ENCODE results near the gene CASD1. TPM values are rescaled to one million over a fixed set of nuclear protein-coding genes. Genes with fewer than 3 reads are reported as not detected.

CASD1 gene
- total and polyA plus RNA-seq, 4 donors: 9.6 to 73.9 (median 26.3) TPM

GRCh38 chr7:94561841-94562514, 52.4 kb downstream of the CASD1 start:
- Histone ChIP-seq H3K27me3 (ENCODE audit: control insufficient read depth in 3 of 3, insufficient read depth in 3 of 3, low read length in 2 of 3) (no peaks in the 10 kb centered on the region), H3K36me3 (ENCODE audit: control insufficient read depth in 4 of 4, insufficient read depth in 4 of 4, low read length in 4 of 4) (peaks cover 0 to 3% (median 0%) of the 10 kb centered on the region in 4 donors), H3K4me3 (no peak overlapping the region), H3K9me3 (ENCODE audit: control insufficient read depth in 4 of 4, insufficient read depth in 3 of 4, low read length in 3 of 4) (no peaks in the 10 kb centered on the region), H3K27ac (ENCODE audit: low read depth in 1 of 2, low read length in 1 of 2) (no peak overlapping the region), H3K9ac (ENCODE audit: insufficient read depth in 1 of 2, low read length in 2 of 2) (no peak overlapping the region), H3K4me1 (ENCODE audit: control insufficient read depth in 5 of 5, insufficient read depth in 5 of 5, low read length in 5 of 5) (no peaks in the 10 kb centered on the region)
- 81 to 87% methylated on average over 2 of the region's 2 CpGs for WGBS, 2 donors
- no peak for TF ChIP-seq CTCF (IDR thresholded peaks at IDR 0.05; ENCODE audit: control extremely low read depth, extremely low read depth)
- ATAC-seq (ENCODE audit: insufficient read depth, low FRiP score): no peak
- no peak for DNase-seq

DNA sequence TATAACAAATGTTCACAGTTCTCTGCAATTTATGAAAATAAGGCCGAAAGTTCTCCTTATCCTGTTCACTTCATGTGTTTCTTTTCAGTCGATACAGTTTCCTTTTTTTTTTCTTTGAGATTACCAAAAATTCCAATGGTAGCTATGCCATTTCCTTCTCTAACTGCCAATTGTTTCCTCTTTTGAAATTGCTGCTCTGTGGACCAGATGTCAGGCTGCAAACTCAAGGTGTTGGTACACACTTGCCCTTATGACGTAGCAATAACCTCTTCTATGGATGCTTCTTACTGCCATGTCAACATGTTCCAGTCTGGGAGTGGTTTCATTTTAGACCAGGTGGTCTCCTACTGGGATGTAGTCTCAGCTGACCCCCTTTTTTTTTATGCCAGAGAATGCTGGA, 52.9 kb downstream of the CASD1 start:
- H3K27me3 ChIP-seq (ENCODE audit: control insufficient read depth in 3 of 3, insufficient read depth in 3 of 3, low read length in 2 of 3): no peaks in the 10 kb centered on the region
- H3K9me3 ChIP-seq (ENCODE audit: control insufficient read depth in 4 of 4, insufficient read depth in 3 of 4, low read length in 3 of 4): no peaks in the 10 kb centered on the region
- H3K4me1 ChIP-seq (ENCODE audit: control insufficient read depth in 5 of 5, insufficient read depth in 5 of 5, low read length in 5 of 5): no peaks in the 10 kb centered on the region
- DNase-seq (no peak), ATAC-seq (ENCODE audit: insufficient read depth, low FRiP score) (no peak)
- no peak overlapping the region for H3K4me3 ChIP-seq
- no peak overlapping the region for H3K9ac ChIP-seq (ENCODE audit: insufficient read depth in 1 of 2, low read length in 2 of 2)
- H3K36me3 ChIP-seq (ENCODE audit: control insufficient read depth in 4 of 4, insufficient read depth in 4 of 4, low read length in 4 of 4): peaks cover 0 to 3% (median 0%) of the 10 kb centered on the region in 4 donors
- no peak for TF ChIP-seq CTCF (IDR thresholded peaks at IDR 0.05; ENCODE audit: control extremely low read depth, extremely low read depth)
- 30 to 61% methylated on average over 3 of the region's 3 CpGs for WGBS, 2 donors
- H3K27ac ChIP-seq (ENCODE audit: low read depth in 1 of 2, low read length in 1 of 2): no peak overlapping the region

DNA sequence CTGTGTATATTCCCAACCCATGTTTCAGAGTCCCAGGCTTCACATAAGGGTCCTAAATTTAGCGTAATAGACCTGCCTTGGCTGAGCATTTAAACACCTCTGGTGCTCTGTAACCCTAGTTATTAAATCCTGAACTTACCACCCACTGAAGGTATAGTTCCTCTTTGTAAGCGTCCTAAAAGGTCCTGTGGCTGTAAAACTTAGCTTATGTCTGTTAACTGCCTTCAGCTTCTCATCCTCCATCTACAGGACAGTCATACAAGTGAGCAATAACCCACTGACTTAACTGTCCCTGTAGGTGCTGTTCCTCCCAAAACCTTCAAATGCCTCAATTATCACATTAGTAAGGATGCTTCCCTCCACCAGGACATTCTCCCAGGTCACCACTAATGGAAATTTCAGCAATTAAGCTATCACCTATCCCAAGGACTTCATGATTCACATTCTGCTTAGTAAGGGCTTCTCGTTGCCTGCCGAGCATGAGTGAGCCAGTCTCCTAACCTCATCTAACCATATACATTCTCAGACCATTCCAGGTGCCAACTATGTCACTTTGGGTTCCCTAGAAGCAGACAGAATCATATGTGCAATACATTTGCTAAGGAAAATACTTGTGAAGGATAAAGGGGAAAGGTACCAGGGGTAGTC, 55.8 kb downstream of the CASD1 start:
- ATAC-seq (ENCODE audit: insufficient read depth, low FRiP score) (no peak), DNase-seq (no peak)
- no peaks in the 10 kb centered on the region for H3K27me3 ChIP-seq (ENCODE audit: control insufficient read depth in 3 of 3, insufficient read depth in 3 of 3, low read length in 2 of 3)
- no peak overlapping the region for H3K9ac ChIP-seq (ENCODE audit: insufficient read depth in 1 of 2, low read length in 2 of 2)
- 96% methylated on average over 4 of the region's 4 CpGs for WGBS, 2 donors
- no peak overlapping the region for H3K27ac ChIP-seq (ENCODE audit: low read depth in 1 of 2, low read length in 1 of 2)
- no peaks in the 10 kb centered on the region for H3K9me3 ChIP-seq (ENCODE audit: control insufficient read depth in 4 of 4, insufficient read depth in 3 of 4, low read length in 3 of 4)
- H3K4me3 ChIP-seq: no peak overlapping the region
- peaks cover 0 to 3% (median 0%) of the 10 kb centered on the region in 4 donors for H3K36me3 ChIP-seq (ENCODE audit: control insufficient read depth in 4 of 4, insufficient read depth in 4 of 4, low read length in 4 of 4)
- no peaks in the 10 kb centered on the region for H3K4me1 ChIP-seq (ENCODE audit: control insufficient read depth in 5 of 5, insufficient read depth in 5 of 5, low read length in 5 of 5)
- no peak for TF ChIP-seq CTCF (IDR thresholded peaks at IDR 0.05; ENCODE audit: control extremely low read depth, extremely low read depth)
